Neutrophil (primary cell): ENCODE results near the gene PRKCQ.

Experiments used
- H3K27ac ChIP-seq: fragments of 200-600 bp; sonication (generic); 2 replicates; pipeline ENCODE4 v1.5.1; 2016; ENCODE audit warnings: mild to moderate bottlenecking, moderate library complexity
- H3K27me3 ChIP-seq: fragments of 200-600 bp; sonication (generic); 2 replicates; pipeline ENCODE4 v1.6.0; 2016; ENCODE audit warnings: mild to moderate bottlenecking
- H3K36me3 ChIP-seq: fragments of 200-600 bp; sonication (generic); 2 replicates; pipeline ENCODE4 v1.5.1; 2017
- H3K4me1 ChIP-seq, 2 experiments: fragments of 200-600 bp in 1 of 2; sonication (generic) in 1 of 2; 1 replicate in 1 of 2; 2 replicates in 1 of 2; pipeline versions ENCODE4 v1.5.1 to v1.6.1; 2013 to 2016; ENCODE audit warnings: low read depth in 1 of 2, low read length in 1 of 2, mild to moderate bottlenecking in 1 of 2, moderate library complexity in 1 of 2; ENCODE audit not compliant: control insufficient read depth in 1 of 2, insufficient read depth in 1 of 2
- H3K4me3 ChIP-seq, 2 experiments: fragments of 200-600 bp in 1 of 2; sonication (generic) in 1 of 2; 1 replicate in 1 of 2; 2 replicates in 1 of 2; pipeline ENCODE4 v1.5.1; 2013 to 2016; ENCODE audit warnings: low read depth in 1 of 2, low read length in 1 of 2, mild to moderate bottlenecking in 1 of 2, moderate library complexity in 1 of 2
- H3K9me3 ChIP-seq: fragments of 200-600 bp; sonication (generic); 2 replicates; pipeline ENCODE4 v1.5.1; 2016
- CTCF ChIP-seq: fragments of 200-600 bp; sonication (generic); IDR thresholded peaks from 2 replicates; pipeline ENCODE4 v1.5.1; 2016; ENCODE audit warnings: antibody characterized with exemption

The PRKCQ gene

GRCh38 chr10:6595499-6595898 is 15.4 kb upstream of the PRKCQ start:
- H3K27me3 ChIP-seq, result no peaks in the 10 kb centered on the region
- no peak overlapping the region for H3K4me3 ChIP-seq
- no peaks in the 10 kb centered on the region for H3K36me3 ChIP-seq
- no peak overlapping the region for H3K27ac ChIP-seq
- no peak for TF ChIP-seq CTCF
- no peaks in the 10 kb centered on the region for H3K9me3 ChIP-seq
- peaks cover 13 to 18% of the 10 kb centered on the region in 2 experiments for H3K4me1 ChIP-seq

- Histone ChIP-seq H3K4me1 (peaks cover 13 to 15% of the 10 kb centered on the region in 2 experiments), H3K27me3 (no peaks in the 10 kb centered on the region), H3K27ac (no peak overlapping the region), H3K4me3 (no peak overlapping the region), H3K36me3 (no peaks in the 10 kb centered on the region), H3K9me3 (no peaks in the 10 kb centered on the region)
- TF ChIP-seq CTCF, result no peak
Observed at GRCh38 chr10:6593241-6593671, 13.2 kb upstream of the PRKCQ start.

- no peak for TF ChIP-seq CTCF
- H3K27ac ChIP-seq, result peak overlapping the region; percentile 4
- H3K4me1 ChIP-seq, result peaks cover 13 to 15% of the 10 kb centered on the region in 2 experiments
- no peaks in the 10 kb centered on the region for H3K27me3 ChIP-seq
- H3K9me3 ChIP-seq, result no peaks in the 10 kb centered on the region
- H3K36me3 ChIP-seq, result no peaks in the 10 kb centered on the region
- no peak overlapping the region for H3K4me3 ChIP-seq
Observed at GRCh38 chr10:6592080-6592479, 12.0 kb upstream of the PRKCQ start.

- TF ChIP-seq CTCF, result no peak
- Histone ChIP-seq H3K27me3 (no peaks in the 10 kb centered on the region), H3K4me3 (no peak overlapping the region), H3K9me3 (no peaks in the 10 kb centered on the region), H3K27ac (no peak overlapping the region), H3K36me3 (no peaks in the 10 kb centered on the region), H3K4me1 (peaks cover 13 to 15% of the 10 kb centered on the region in 2 experiments)
Observed at GRCh38 chr10:6591668-6592067, 11.6 kb upstream of the PRKCQ start.

GRCh38 chr10:6590100-6590499 is 10.0 kb upstream of the PRKCQ start:
- H3K9me3 ChIP-seq, result no peaks in the 10 kb centered on the region
- no peak for TF ChIP-seq CTCF
- no peaks in the 10 kb centered on the region for H3K36me3 ChIP-seq
- peaks cover 13 to 15% of the 10 kb centered on the region in 2 experiments for H3K4me1 ChIP-seq
- no peaks in the 10 kb centered on the region for H3K27me3 ChIP-seq
- no peak overlapping the region for H3K4me3 ChIP-seq
- no peak overlapping the region for H3K27ac ChIP-seq
